HCEC 1CT (cell line): Measurements from ENCODE around the gene EBNA1BP2.
A peak's percentile ranks its signal among the peaks of the same experiment; 100 is the strongest.
"Not testable (repeated sequence)": the region's sequence is repeated elsewhere in the genome, so short reads cannot be mapped to it uniquely, and the experiment has no call there.

Experiments used
- DNase-seq: peaks from one replicate; pipeline ENCODE4 v3.0.0-alpha.2; 2017

EBNA1BP2 gene

DNA sequence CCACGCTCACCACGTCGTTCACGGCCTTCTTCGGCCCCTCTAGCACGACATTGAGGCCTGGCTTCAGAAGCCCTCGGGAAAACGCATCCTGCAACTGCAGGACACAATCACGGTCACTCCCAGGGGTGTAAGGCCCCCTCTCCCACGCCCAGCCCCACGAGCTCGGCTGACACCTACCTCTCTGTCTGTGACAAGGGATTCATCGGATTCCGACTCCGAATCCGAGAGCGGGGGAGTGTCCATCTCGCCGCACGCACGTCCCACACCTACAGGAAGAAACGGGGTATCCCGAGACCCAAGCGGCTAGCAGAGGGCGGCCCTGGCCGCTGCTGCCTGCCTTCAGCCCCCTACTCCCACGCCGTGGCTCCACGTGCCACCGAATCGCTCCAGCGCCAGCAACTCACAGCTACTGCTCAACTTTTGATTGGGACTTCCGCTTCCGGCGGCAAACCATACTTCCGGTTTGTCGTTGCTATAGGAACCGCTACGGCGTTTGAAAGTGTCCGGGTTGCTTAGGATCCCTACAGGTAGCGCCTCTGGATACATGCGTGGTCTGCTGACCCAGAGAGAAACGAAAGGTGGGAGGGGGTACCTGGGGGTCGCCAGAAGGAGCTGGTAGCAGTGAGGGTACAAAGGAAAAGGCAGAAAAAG lies at the start of gene EBNA1BP2, which contains the start of gene CFAP57:
Gene EBNA1BP2, minus strand, starts transcription at position 415 of the 651 bp plus-strand sequence. Its CDS starts 172 bp downstream, at position 243.
Gene CFAP57, plus strand, starts transcription at position 455 of the 651 bp plus-strand sequence. CDS start 424 bp downstream, outside the sequence.
- peak; percentile 90 for DNase-seq

- DNase-seq: no peak
Measured at GRCh38 chr1:43221797-43222196, 49.7 kb upstream of the EBNA1BP2 start.

- DNase-seq: no peak
Measured at GRCh38 chr1:43220905-43221778, 49.1 kb upstream of the EBNA1BP2 start.

DNA sequence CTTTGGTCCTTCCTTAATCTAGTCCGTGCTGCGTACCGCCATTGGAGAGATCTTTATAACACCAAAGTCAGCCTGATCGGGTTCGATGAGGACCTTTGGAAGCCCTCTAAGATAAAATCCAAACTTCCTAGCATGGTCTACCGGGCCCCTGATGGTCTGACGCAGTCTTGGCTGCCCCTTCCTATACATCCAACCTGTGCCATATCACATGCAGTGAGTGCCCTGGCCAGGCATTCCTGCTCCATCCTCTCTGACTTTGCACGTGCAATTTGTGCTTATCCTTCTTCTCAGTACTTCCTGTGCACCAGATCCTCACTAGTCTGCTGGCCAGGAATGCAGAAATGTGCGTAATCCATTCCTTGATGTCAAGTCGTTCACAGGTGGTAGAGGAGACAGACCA lies 45.7 kb upstream of the EBNA1BP2 start:
- DNase-seq: no peak

GRCh38 chr1:43214501-43215444 lies 42.7 kb upstream of the EBNA1BP2 start:
- DNase-seq: no peak

- not testable (repeated sequence) for DNase-seq
Measured at GRCh38 chr1:43208277-43208676, 36.2 kb upstream of the EBNA1BP2 start.

DNA sequence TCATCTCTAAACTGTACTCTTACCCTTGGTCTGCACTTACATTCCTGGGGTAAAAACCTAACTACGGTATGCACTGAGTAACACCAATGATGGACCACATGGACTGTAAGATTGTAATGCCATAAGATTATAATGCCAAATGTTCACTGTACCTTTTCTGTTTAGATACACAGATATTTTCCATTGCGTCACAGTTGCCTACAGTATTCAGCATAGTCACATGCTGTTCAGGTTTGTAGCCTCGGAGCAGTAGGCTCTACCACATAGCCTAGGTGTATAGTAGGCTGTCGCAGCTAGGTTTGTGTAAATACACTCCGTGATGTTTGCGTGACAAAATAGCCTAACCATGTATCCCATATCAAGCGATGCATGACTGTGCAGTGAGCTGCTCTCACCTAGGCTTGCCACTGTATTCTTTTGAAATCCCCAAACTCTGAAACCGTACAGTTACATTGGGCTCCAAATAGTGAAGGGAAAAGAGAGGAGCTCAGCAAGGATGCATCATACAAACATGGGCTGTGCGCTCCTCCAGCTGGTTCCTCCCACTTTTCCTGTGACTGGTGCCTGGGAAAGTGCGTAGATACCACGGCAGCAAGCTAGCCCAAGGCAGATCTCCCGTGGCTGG lies 35.3 kb upstream of the EBNA1BP2 start:
- DNase-seq: peak; percentile 62

- DNase-seq: peak; percentile 99
Measured at GRCh38 chr1:43206600-43207228, 34.6 kb upstream of the EBNA1BP2 start.

- DNase-seq: peak; percentile 12
Measured at GRCh38 chr1:43205671-43206070, 33.6 kb upstream of the EBNA1BP2 start.

GRCh38 chr1:43204394-43204793 lies 32.3 kb upstream of the EBNA1BP2 start:
- DNase-seq: no peak

- no peak for DNase-seq
Measured at GRCh38 chr1:43203859-43204258, 31.8 kb upstream of the EBNA1BP2 start.

GRCh38 chr1:43199093-43199726 lies 27.1 kb upstream of the EBNA1BP2 start:
- no peak for DNase-seq

- DNase-seq: no peak
Measured at GRCh38 chr1:43197343-43198127, 25.4 kb upstream of the EBNA1BP2 start.

- DNase-seq: no peak
Measured at GRCh38 chr1:43194509-43194908, 22.4 kb upstream of the EBNA1BP2 start.

- DNase-seq: no peak
Measured at GRCh38 chr1:43188106-43188505, 16.0 kb upstream of the EBNA1BP2 start.

- no peak for DNase-seq
Measured at GRCh38 chr1:43184995-43185394, 12.9 kb upstream of the EBNA1BP2 start.

- DNase-seq: no peak
Measured at GRCh38 chr1:43184388-43184787, 12.3 kb upstream of the EBNA1BP2 start.

GRCh38 chr1:43177691-43178090 lies 5.6 kb upstream of the EBNA1BP2 start:
- no peak for DNase-seq

DNA sequence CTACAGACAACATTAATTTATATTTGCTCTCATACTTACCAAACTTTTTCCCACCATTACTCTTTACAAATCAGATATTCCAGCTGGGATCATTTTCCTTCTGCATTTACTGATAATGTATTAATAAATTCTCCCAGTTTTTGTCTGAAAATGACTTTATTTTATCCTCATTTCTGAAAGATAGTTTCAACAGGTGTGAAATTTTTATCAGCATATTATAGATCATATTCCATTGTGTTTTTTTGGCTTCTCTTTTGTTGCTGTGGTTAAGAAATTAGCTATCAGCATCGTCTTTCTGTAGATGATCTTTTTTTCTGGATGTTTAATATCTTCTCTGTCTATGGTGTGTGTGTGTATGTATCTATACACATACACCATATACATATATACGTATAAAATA lies 2.8 kb upstream of the EBNA1BP2 start:
- DNase-seq: no peak

- peak; percentile 89 for DNase-seq
Measured at GRCh38 chr1:43172527-43172972, 460 bp upstream of the EBNA1BP2 start.
